Fibroblast of lung (primary cell): ENCODE results near the gene IGFN1. TPM values are rescaled to one million over a fixed set of nuclear protein-coding genes. Genes with fewer than 3 reads are reported as not detected.

Experiments used
- DNase-seq, 2 donors: peaks; one replicate each; pipeline versions ENCODE4 v3.0.0 to v3.0.0-alpha.2; 2010; ENCODE audit warnings: low read depth in 2 of 2
- H2AFZ ChIP-seq: 2 replicates; pipeline ENCODE4 v1.5.1; 2012; ENCODE audit warnings: low read length, control low read depth, inconsistent platforms
- H3K27ac ChIP-seq: 2 replicates; pipeline ENCODE4 v1.5.1; 2011; ENCODE audit warnings: low read length, control low read depth; ENCODE audit not compliant: insufficient read depth
- H3K27me3 ChIP-seq: 2 replicates; pipeline ENCODE4 v1.5.1; 2011; ENCODE audit warnings: mild to moderate bottlenecking, low read length; ENCODE audit not compliant: control insufficient read depth, insufficient read depth
- H3K36me3 ChIP-seq: 2 replicates; pipeline ENCODE4 v1.5.1; 2011; ENCODE audit warnings: low read length; ENCODE audit not compliant: control insufficient read depth, insufficient read depth
- H3K4me1 ChIP-seq: 2 replicates; pipeline ENCODE4 v1.5.1; 2011; ENCODE audit warnings: low read length; ENCODE audit not compliant: control insufficient read depth, insufficient read depth; ENCODE audit errors: extremely low read depth
- H3K4me2 ChIP-seq: 2 replicates; pipeline ENCODE4 v1.5.1; 2011; ENCODE audit warnings: low read length, control low read depth; ENCODE audit not compliant: insufficient read depth; ENCODE audit errors: extremely low read depth
- H3K4me3 ChIP-seq, 4 experiments: fragments of 200-600 bp in 1 of 4; sonication (generic) in 1 of 4; replicated peaks in 1 of 4; 2 replicates each; pipeline ENCODE4 v1.5.1; 2011 to 2016; ENCODE audit warnings: low read length in 4 of 4, low read depth in 3 of 4, mild to moderate bottlenecking in 3 of 4, control low read depth in 2 of 4, inconsistent platforms in 1 of 4, mixed read lengths in 1 of 4; ENCODE audit not compliant: insufficient read depth in 1 of 4; ENCODE audit errors: control extremely low read depth in 1 of 4
- H3K79me2 ChIP-seq: 2 replicates; pipeline ENCODE4 v1.5.1; 2012; ENCODE audit warnings: mild to moderate bottlenecking, low read length, inconsistent platforms; ENCODE audit not compliant: control insufficient read depth, insufficient read depth
- H3K9ac ChIP-seq: 2 replicates; pipeline ENCODE4 v1.5.1; 2011; ENCODE audit warnings: mild to moderate bottlenecking, low read length, control low read depth; ENCODE audit not compliant: insufficient read depth
- H3K9me3 ChIP-seq: 2 replicates; pipeline ENCODE4 v1.5.1; 2012; ENCODE audit warnings: low read depth, low read length; ENCODE audit not compliant: control insufficient read depth, insufficient read depth
- H4K20me1 ChIP-seq: 2 replicates; pipeline ENCODE4 v1.5.1; 2011; ENCODE audit warnings: low read length; ENCODE audit not compliant: control insufficient read depth, insufficient read depth; ENCODE audit errors: extremely low read depth
- EZH2 ChIP-seq: IDR thresholded peaks from 2 replicates; pipeline ENCODE4 v1.5.1; 2012; ENCODE audit warnings: low read length, control low read depth, mild to moderate bottlenecking; ENCODE audit errors: missing control alignments
- polyA plus RNA-seq, 2 donors: library from polyadenylated mRNA; depleted of rRNA in 1 of 2; stranded (reverse) in 1 of 2; unstranded in 1 of 2; fragments of >200 nt; gene quantifications; 2 replicates each; pipeline ENCODE4 v1.2.1, GENCODE V29; 2011 to 2012; ENCODE audit warnings: missing spikeins in 1 of 2
- total RNA-seq: library from RNA; depleted of rRNA; stranded (reverse); fragments of >200 nt; gene quantifications from 2 replicates; pipeline ENCODE4 v1.2.1, GENCODE V29; 2014
- TF ChIP-seq, protein P1 (sequence below), 2 donors: IDR thresholded peaks in 1 of 2; conservative IDR thresholded peaks in 1 of 2; 1 replicate in 1 of 2; 2 replicates in 1 of 2; pipeline ENCODE4 v1.5.1; 2011 to 2012; ENCODE audit warnings: low read length in 2 of 2, control low read depth in 1 of 2, inconsistent platforms in 1 of 2, low read depth in 1 of 2, mild to moderate bottlenecking in 1 of 2

Gene IGFN1
- total and polyA plus RNA-seq, 2 donors (not counting 1 experiment from before 2014, with no cell fraction given), result 0.17 TPM; not detected in 1

DNA sequence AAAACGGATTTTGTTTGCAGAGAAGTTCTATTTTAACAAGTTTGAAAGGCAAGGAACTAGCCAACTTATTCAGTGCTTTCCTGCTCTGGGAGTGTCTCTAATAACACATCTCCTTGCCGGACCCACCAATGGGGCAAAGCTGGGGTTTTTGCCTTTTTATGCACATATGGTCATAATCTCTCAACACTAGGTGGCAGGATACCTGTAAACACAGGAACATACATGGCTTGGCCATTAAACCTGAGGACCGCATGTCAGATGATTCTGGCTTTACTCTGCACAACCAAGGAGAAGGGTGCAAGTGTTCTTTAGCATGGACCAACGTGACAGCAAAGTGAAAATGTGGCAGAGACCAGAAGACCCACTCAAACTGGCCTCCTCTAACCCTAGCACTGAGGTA lies 41.2 kb upstream of the IGFN1 start:
- Histone ChIP-seq H3K4me1 (peaks cover 2% of the 10 kb centered on the region), H3K27me3 (no peaks in the 10 kb centered on the region), H3K4me3 (no peak overlapping the region), H3K79me2 (no peaks in the 10 kb centered on the region), H3K36me3 (peaks cover 14% of the 10 kb centered on the region), H3K9ac (no peak overlapping the region), H4K20me1 (no peaks in the 10 kb centered on the region), H3K9me3 (no peaks in the 10 kb centered on the region), H3K4me2 (no peak overlapping the region), H3K27ac (no peak overlapping the region), H2AFZ (no peak overlapping the region)
- no peak for TF ChIP-seq EZH2
- TF ChIP-seq, protein P1, sequence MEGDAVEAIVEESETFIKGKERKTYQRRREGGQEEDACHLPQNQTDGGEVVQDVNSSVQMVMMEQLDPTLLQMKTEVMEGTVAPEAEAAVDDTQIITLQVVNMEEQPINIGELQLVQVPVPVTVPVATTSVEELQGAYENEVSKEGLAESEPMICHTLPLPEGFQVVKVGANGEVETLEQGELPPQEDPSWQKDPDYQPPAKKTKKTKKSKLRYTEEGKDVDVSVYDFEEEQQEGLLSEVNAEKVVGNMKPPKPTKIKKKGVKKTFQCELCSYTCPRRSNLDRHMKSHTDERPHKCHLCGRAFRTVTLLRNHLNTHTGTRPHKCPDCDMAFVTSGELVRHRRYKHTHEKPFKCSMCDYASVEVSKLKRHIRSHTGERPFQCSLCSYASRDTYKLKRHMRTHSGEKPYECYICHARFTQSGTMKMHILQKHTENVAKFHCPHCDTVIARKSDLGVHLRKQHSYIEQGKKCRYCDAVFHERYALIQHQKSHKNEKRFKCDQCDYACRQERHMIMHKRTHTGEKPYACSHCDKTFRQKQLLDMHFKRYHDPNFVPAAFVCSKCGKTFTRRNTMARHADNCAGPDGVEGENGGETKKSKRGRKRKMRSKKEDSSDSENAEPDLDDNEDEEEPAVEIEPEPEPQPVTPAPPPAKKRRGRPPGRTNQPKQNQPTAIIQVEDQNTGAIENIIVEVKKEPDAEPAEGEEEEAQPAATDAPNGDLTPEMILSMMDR (conservative IDR thresholded peaks at IDR 0.05 in 1 of 2, IDR thresholded peaks at IDR 0.05 in 1 of 2; ENCODE audit: low read depth in 1 of 2, low read length in 2 of 2), result peak in 1 of 2 donors; percentile 46
- peak; percentile 25 to 58 for DNase-seq

- Histone ChIP-seq H3K4me3 (peak overlapping the region; percentile 64 to 79 (median 72)), H3K9ac (peak overlapping the region; percentile 78), H3K4me2 (peak overlapping the region; percentile 92), H3K9me3 (no peaks in the 10 kb centered on the region), H3K27me3 (peaks cover 15% of the 10 kb centered on the region), H4K20me1 (no peaks in the 10 kb centered on the region), H2AFZ (peak overlapping the region; percentile 65), H3K79me2 (no peaks in the 10 kb centered on the region), H3K36me3 (peaks cover 8% of the 10 kb centered on the region), H3K4me1 (peaks cover 2% of the 10 kb centered on the region), H3K27ac (peak overlapping the region; percentile 42)
- DNase-seq, result peak in 1 of 2 donors; percentile 6
- TF ChIP-seq, protein P1 (conservative IDR thresholded peaks at IDR 0.05 in 1 of 2, IDR thresholded peaks at IDR 0.05 in 1 of 2; ENCODE audit: low read depth in 1 of 2, low read length in 2 of 2), result no peak
- TF ChIP-seq EZH2, result no peak
Observed at GRCh38 chr1:201153474-201154388, 36.9 kb upstream of the IGFN1 start.

GRCh38 chr1:201154389-201155165 lies 36.0 kb upstream of the IGFN1 start, which contains the start of gene TMEM9:
TMEM9 (minus strand) TSS chr1:201154474; CDS start chr1:201153923, 551 bp downstream.
- Histone ChIP-seq H3K4me1 (peaks cover 2% of the 10 kb centered on the region), H2AFZ (peak within 1 kb of the TSS; percentile 85), H3K27ac (peak within 1 kb of the TSS; percentile 42), H3K4me2 (peak within 1 kb of the TSS; percentile 92), H3K36me3 (peaks cover 8% of the 10 kb centered on the region), H3K9ac (peak within 1 kb of the TSS; percentile 78), H3K4me3 (peak within 1 kb of the TSS; percentile 64 to 79 (median 72)), H3K27me3 (peaks cover 17% of the 10 kb centered on the region), H4K20me1 (no peaks in the 10 kb centered on the region), H3K9me3 (no peaks in the 10 kb centered on the region), H3K79me2 (no peaks in the 10 kb centered on the region)
- peak; percentile 88 to 94 for DNase-seq
- TF ChIP-seq, protein P1 (conservative IDR thresholded peaks at IDR 0.05 in 1 of 2, IDR thresholded peaks at IDR 0.05 in 1 of 2; ENCODE audit: low read depth in 1 of 2, low read length in 2 of 2), result no peak
- no peak for TF ChIP-seq EZH2
